Activated T-helper 2 cell treated with anti-CD3 and anti-CD28 coated beads, Interferon-gamma antibody, Interleukin-2, Interleukin-4, amounts not matched to agents 10 μg/mL and 5 μg/mL and 100 μg/mL, durations not matched to agents 14 hours and 24 hours and 36 hours (primary cell): Measurements from ENCODE around the gene NOXA1. TPM values are rescaled to one million over a fixed set of nuclear protein-coding genes. Genes with fewer than 3 reads are reported as not detected.
A peak's percentile ranks its signal among the peaks of the same experiment; 100 is the strongest.

Source experiments
- DNase-seq: peaks from one replicate; pipeline ENCODE4 v3.0.0; 2021; ENCODE audit warnings: low spot score
- H3K27ac Mint-ChIP-seq: one replicate; pipeline ENCODE4 v1.8.0; 2021; ENCODE audit warnings: mixed read lengths
- H3K27me3 Mint-ChIP-seq: one replicate; pipeline ENCODE4 v1.8.0; 2021; ENCODE audit warnings: low read depth, mixed read lengths
- H3K36me3 Mint-ChIP-seq: one replicate; pipeline ENCODE4 v1.8.0; 2021; ENCODE audit warnings: low read depth, mixed read lengths
- H3K4me1 Mint-ChIP-seq: one replicate; pipeline ENCODE4 v1.8.0; 2021; ENCODE audit warnings: low read depth, mixed read lengths
- H3K4me3 Mint-ChIP-seq: one replicate; pipeline ENCODE4 v1.8.0; 2021; ENCODE audit warnings: low read depth, mild to moderate bottlenecking, moderate library complexity, mixed read lengths
- H3K9me3 Mint-ChIP-seq: one replicate; pipeline ENCODE4 v1.8.0; 2021; ENCODE audit warnings: mixed read lengths
- intact Hi-C: fragments of 100-400 bp; cut with micrococcal nuclease; formaldehyde crosslinking; loops from one replicate; pipeline ENCODE4 v1.15.1; 2023
- total RNA-seq: library from RNA; stranded (reverse); gene quantifications from 2 replicates; pipeline ENCODE4 v1.2.3, GENCODE V29; 2022

NOXA1 gene
- total RNA-seq, 1 donor from 2014 or later, result 0.39 TPM

DNA sequence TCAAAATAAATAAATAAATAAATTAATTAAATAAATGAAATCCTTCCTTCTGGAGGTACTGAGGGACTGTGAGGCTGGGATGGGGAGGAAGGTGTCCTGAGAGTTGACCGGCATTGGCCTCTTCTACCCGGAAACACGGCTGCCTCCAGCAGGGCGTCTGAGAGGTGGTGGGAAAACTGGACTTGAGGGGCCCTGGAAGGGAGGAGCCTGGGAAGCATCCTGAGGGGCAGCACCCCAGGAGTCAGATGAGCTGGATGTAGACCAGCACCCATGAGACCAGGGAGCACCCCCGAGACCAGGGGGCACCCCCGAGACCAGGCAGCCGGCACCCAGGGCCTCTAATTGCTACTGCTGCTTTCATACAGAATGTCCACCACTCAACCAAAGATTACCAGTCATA lies 44.7 kb downstream of the NOXA1 start:
- intact Hi-C loops, result loop anchor here (10.0 kb wide), 1 partner anchor 137 kb away; the partner anchor contains the start of gene ARRDC1
- H3K4me3 Mint-ChIP-seq, result no peak overlapping the region
- H3K27ac Mint-ChIP-seq, result no peak overlapping the region
- peaks cover 9% of the 10 kb centered on the region for H3K4me1 Mint-ChIP-seq
- DNase-seq, result no peak
- H3K27me3 Mint-ChIP-seq, result peaks cover 17% of the 10 kb centered on the region
- H3K36me3 Mint-ChIP-seq, result peaks cover under 1% of the 10 kb centered on the region
- H3K9me3 Mint-ChIP-seq, result peaks cover 2% of the 10 kb centered on the region

DNA sequence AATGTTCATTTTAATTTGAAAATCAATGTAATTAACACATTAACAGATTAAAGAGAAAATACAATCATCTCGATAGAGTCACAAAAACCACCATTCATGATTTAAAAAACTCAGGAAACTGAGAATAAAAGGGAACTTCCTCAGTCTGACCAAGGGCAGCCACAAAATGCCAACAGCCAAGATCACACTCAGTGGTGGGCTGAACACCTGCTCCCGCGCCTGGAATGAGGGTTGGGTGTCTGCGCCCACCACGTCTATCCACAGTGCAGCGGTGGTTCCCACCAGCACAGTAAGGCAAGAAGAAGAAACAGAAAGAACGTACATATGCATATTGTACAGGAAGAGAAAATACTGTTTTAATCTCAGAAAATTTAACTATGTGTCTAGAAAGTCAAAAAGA lies 47.6 kb downstream of the NOXA1 start:
- peaks cover 20% of the 10 kb centered on the region for H3K9me3 Mint-ChIP-seq
- DNase-seq, result no peak
- H3K4me3 Mint-ChIP-seq, result no peak overlapping the region
- peaks cover 5% of the 10 kb centered on the region for H3K36me3 Mint-ChIP-seq
- H3K27me3 Mint-ChIP-seq, result peaks cover 17% of the 10 kb centered on the region
- peak overlapping the region; percentile 1 for H3K27ac Mint-ChIP-seq
- peaks cover 9% of the 10 kb centered on the region for H3K4me1 Mint-ChIP-seq
- intact Hi-C loops, result no loop called here

DNA sequence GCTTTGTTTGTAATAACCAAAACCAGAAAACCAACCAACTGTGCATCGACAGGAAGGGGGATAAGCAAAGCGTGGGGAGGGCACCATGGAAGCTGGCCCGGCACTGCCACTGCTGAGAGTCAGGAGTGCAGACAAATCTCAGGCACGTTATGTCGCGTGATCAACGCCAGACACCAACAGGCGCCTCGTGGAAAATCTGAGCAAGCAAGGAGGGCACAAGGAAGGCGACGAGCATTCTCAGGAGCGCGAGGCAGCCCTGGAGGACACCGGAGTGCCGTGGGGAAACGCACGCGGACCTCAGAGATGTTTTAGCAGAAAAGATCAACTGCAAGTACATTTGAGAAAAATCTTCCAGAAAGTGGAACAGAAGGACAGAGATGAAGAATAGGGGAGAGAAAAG lies 51.1 kb downstream of the NOXA1 start:
- Mint-ChIP-seq H3K9me3 (peaks cover 26% of the 10 kb centered on the region), H3K27ac (no peak overlapping the region), H3K27me3 (peaks cover 9% of the 10 kb centered on the region), H3K4me1 (peaks cover 6% of the 10 kb centered on the region), H3K36me3 (peaks cover 9% of the 10 kb centered on the region), H3K4me3 (no peak overlapping the region)
- intact Hi-C loops, result no loop called here
- DNase-seq, result no peak

DNA sequence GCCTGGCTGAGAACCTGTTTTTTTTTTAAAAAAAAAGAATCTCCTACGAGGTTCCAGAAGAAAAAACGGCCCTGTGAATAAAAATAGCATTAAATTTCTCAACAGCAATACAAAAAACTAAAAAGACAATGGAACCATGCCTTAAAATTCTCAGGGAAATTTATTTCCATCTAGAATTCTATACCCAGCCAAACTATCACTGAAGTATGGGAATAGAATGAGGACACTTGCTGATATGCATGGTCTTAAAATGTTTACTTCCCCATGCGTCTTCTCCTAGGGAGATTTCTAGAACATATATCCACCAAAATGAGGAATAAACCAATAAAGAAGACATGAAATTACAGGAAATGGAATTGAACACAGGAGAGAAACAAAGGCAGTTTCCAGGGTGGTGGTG lies 52.5 kb downstream of the NOXA1 start:
- no peak overlapping the region for H3K4me3 Mint-ChIP-seq
- peaks cover 2% of the 10 kb centered on the region for H3K27me3 Mint-ChIP-seq
- H3K9me3 Mint-ChIP-seq, result peaks cover 26% of the 10 kb centered on the region
- no peak for DNase-seq
- no peak overlapping the region for H3K27ac Mint-ChIP-seq
- peaks cover 9% of the 10 kb centered on the region for H3K36me3 Mint-ChIP-seq
- intact Hi-C loops, result no loop called here
- H3K4me1 Mint-ChIP-seq, result peaks cover 3% of the 10 kb centered on the region

DNA sequence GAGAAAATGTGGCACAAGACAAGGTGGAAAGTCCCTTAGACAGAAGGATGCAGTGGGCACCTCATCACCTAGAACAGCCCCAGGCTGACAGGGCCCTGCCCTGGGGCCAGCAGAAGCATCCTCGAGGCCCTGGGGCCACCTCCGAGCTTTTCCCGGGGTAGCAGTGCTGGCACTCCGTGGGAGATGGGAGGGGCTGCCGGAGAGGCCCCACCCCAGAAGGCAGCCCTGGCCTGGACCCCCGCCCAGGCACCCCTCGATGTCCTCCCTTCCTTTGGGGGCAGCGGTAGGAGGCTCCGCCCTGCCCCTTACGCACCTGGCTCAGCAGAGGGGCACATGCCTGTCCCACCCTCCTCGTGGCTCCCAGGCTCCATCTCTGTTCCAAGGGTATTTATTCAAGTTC lies 53.7 kb downstream of the NOXA1 start:
- H3K4me3 Mint-ChIP-seq, result no peak overlapping the region

DNA sequence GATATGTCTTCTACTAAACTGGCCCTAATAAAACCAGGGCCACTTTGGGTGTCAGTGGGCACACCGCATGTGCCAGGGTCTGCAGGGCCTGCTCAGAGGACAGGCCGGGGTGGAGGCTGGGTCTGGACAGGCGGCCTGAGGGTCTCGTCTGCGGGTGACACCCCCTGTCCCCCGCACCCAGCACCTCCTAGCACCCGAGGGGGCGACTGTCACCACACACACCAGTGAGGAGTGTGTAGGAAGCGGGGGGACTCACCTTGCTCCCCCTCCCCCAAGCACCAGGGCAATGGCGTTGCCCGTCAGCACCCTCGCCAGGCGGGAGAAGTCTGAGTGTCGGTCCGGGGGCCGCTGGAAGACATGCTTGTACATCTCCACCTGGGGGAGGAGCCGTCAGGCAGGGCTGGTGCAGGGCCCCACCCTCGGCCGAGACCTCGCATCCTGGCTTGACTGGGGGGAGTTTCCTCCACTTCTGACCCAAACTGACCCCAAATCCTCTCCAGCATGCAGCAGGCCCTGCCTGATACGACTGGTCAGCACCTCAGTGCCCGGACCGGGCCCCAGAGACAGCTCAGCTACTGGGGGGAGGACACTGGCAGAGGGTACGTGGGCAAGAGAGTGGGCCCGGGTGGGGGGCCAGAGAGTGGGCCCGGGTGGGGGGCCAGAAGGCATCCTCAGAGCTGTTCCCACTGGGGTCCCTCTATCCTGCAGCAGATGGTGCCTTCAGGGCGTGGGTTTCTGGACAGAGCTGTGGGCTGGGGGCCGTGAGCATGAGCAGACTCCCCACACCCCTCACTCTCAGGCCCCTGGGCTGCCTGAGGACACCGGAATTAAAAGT lies 54.8 kb downstream of the NOXA1 start:
- H3K4me3 Mint-ChIP-seq, result no peak overlapping the region
- DNase-seq, result no peak

More for the DNA sequence above, 53.7 kb downstream of the NOXA1 start:
- Mint-ChIP-seq H3K27me3 (no peaks in the 10 kb centered on the region), H3K27ac (no peak overlapping the region), H3K4me1 (peaks cover 3% of the 10 kb centered on the region), H3K9me3 (peaks cover 26% of the 10 kb centered on the region), H3K36me3 (peaks cover 9% of the 10 kb centered on the region)
- intact Hi-C loops, result no loop called here
- no peak for DNase-seq

DNA sequence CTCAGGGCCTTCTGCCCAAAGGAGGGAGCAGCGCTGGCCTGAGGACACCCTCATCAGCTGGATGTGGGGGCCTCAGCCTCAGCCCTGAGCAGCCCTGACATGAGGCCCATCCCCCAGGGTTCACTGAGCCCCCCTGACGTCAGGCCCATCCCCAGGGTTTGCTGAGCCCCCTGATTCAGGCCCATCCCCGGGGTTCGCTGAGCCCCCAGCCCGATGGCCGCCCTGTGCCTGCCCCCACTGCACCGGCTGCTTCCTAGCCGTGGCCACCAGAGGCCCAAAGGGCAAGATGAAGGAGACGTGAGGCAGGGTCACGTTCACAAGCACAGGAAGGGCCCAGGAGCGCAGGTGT lies 55.4 kb downstream of the NOXA1 start:
- peaks cover 17% of the 10 kb centered on the region for H3K9me3 Mint-ChIP-seq
- H3K36me3 Mint-ChIP-seq, result peaks cover 6% of the 10 kb centered on the region
- intact Hi-C loops, result no loop called here
- H3K27ac Mint-ChIP-seq, result no peak overlapping the region
- no peak for DNase-seq
- no peak overlapping the region for H3K4me3 Mint-ChIP-seq
- no peaks in the 10 kb centered on the region for H3K27me3 Mint-ChIP-seq
- peaks cover 9% of the 10 kb centered on the region for H3K4me1 Mint-ChIP-seq

More for the DNA sequence above, 54.8 kb downstream of the NOXA1 start:
- Mint-ChIP-seq H3K36me3 (peaks cover 8% of the 10 kb centered on the region), H3K27me3 (no peaks in the 10 kb centered on the region), H3K9me3 (peaks cover 23% of the 10 kb centered on the region), H3K27ac (no peak overlapping the region), H3K4me1 (peaks cover 9% of the 10 kb centered on the region)
- intact Hi-C loops, result no loop called here

DNA sequence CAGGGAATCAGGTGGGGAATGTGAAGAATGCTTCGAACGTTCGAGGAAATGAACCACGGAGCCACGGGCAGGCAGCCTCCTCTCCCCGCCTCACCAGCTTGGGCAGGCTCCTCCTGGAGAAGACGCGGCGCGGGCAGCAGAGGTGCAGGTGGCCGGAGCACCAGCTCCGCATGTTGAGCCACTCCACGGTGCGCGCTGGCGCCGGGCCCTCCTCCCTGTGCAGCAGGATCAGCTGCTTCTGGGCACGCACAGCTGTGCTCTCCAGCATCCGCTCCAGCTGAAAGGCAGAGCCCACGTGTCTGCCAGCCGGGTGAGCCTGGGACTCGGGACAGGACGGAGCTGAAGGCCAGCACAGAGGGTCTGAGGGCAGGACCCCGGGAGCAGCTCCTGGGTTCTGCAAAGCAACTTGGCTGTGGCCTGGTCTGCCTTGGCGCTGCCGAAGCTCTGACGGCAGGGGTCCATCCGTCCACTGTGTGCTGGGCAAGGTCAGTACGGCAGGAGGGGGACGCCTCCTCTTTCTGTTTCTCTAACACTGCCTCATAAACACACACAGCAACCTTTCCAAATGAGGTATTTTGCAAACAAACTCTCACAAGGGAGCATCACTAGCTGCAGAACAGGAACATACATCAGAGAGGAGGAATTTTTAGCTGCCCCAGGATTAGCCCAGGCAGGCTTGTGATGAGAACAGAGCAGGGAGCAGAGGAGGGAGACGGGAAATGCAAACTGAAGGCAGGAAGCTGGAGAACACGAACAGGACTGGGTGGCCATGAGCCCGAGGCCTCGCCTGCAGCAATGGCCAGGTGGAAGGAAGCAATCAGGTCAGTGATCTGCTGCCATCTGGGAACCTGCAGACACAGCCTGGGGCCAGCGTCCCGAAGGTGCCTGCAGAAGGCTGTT lies 56.0 kb downstream of the NOXA1 start:
- Mint-ChIP-seq H3K4me1 (peaks cover 9% of the 10 kb centered on the region), H3K9me3 (peaks cover 12% of the 10 kb centered on the region), H3K4me3 (no peak overlapping the region), H3K27me3 (no peaks in the 10 kb centered on the region), H3K36me3 (peaks cover 6% of the 10 kb centered on the region), H3K27ac (no peak overlapping the region)
- no peak for DNase-seq
- intact Hi-C loops, result no loop called here

DNA sequence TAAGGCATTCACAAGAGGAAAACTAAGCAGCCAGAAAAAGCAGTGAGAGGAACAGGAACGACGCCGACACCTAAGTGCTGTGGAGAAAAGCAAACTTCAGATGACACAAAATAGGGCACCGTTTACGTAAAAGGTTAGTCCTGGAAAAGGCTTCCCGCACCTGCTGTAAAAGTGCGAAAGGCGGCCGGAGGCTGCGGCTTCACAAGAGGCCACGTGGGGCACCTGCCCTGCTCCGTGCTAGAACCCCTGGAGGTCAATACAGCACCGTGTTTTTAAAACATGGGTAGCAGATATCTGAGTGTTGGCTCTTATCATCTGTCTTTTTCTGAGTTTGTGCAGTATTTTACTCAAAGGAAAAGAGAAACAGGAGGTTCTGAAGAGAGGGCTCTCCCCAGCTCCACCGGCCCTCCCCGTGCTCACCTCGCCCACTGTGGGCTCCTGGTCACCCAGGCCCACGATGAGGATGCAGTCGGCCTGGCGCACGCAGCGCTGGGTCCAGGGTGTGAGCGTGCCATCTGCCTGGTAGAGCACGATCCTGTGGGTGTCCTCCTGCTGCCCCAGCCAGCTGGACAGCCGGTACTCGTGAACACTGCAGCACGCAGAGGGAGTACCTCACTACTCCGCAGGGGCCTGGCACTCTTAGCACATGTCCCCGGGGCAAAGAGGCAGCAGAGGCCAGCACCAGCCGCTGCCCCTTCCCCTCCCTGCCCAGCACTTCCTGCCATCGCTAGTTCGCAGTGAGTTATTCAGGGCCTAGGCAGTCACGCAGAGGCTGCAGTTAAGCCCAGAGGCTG lies 56.9 kb downstream of the NOXA1 start:
- intact Hi-C loops, result no loop called here
- no peak for DNase-seq
- no peaks in the 10 kb centered on the region for H3K27me3 Mint-ChIP-seq
- H3K36me3 Mint-ChIP-seq, result peaks cover 6% of the 10 kb centered on the region
- peaks cover 9% of the 10 kb centered on the region for H3K9me3 Mint-ChIP-seq
- H3K4me1 Mint-ChIP-seq, result peaks cover 9% of the 10 kb centered on the region
- no peak overlapping the region for H3K4me3 Mint-ChIP-seq
- H3K27ac Mint-ChIP-seq, result no peak overlapping the region

DNA sequence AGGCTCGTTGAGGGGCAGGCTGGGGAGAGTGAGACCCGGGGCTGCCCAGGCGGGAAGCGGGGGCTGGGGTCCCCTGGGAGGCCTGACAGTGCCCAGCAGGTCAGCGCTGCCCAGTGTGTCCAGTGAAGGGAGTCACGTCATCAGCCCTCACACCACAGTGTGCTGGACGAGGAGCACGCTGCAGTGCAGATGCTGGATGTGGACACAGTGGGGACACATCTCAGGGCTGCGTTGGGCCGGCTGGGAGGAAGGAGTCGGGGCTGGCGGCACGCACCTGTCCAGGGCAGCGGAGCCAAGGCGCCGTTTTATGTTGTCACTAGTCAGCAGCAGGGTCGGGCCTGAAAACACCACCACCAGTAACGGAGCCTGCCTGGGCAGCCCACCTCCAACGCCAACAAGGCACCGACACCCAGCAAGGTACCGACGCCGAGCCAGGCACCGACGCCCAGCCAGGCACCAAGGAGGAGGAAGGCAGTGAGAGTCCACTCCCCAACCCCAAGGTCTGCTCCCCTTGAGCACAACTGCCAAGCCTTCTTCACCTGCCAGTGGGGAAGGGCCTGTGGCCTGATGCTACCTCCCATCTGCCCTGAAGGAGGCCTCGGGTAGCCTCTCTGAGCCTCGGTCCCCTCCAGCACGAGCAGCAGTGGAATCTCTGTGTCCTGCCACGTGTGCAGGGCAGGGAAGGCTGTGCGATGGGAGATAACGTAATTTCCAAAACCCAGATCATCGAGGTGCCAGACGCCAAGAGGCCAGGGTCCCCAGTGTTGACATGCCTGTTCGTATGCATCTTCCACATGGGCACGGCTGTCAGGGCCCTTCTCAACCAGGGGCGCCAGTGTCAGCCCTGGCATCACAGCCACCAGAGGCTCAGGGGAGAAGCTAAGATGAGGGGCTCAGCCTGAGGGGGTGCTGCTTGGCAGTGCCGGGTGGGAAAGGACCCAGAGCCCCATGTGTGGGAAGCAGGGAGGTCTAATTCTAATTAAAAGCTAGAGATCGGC lies 57.8 kb downstream of the NOXA1 start:
- Mint-ChIP-seq H3K9me3 (peaks cover 4% of the 10 kb centered on the region), H3K36me3 (peaks cover 2% of the 10 kb centered on the region), H3K4me1 (peaks cover 9% of the 10 kb centered on the region), H3K4me3 (no peak overlapping the region), H3K27ac (no peak overlapping the region), H3K27me3 (no peaks in the 10 kb centered on the region)
- intact Hi-C loops, result no loop called here
- no peak for DNase-seq

DNA sequence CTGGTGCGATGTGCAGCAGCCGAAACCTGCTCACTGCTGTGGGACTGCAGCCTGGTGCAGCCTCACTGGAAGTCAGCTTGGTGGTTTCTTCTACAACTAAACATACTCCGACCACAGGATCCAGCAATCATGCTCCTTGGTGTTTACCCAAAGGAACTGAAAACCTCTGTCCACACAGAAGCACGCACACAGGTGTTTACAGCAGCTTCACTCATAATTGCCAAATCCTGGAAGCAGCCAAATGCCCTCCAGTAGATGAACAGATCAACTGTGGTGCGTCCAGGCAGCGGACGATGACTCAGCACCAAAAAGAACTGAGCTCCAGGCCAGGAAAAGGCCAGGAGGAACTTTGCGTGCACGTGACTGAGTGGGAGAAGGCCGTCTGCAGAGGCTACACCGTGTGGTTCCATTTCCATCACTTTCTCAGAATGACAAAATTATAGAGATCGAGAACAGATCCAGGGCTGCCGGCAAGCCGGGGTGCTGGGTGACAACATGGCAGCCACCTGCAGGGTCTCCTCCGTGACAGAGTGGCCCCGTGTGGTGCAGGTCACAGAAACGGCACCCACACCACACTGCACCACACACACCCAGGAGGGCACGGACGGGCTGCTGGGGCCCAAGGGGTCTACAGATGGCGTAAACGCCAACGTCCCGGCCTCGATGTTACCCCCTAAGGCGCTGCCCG lies 59.0 kb downstream of the NOXA1 start:
- Mint-ChIP-seq H3K36me3 (no peaks in the 10 kb centered on the region), H3K27ac (no peak overlapping the region), H3K9me3 (no peaks in the 10 kb centered on the region), H3K4me3 (no peak overlapping the region), H3K4me1 (peaks cover 9% of the 10 kb centered on the region), H3K27me3 (no peaks in the 10 kb centered on the region)
- intact Hi-C loops, result no loop called here
- no peak for DNase-seq
